ENCODE data around the gene KLHL41.
"Not testable (repeated sequence)": the region's sequence is repeated elsewhere in the genome, so short reads cannot be mapped to it uniquely, and the experiment has no call there.

KLHL41 gene

DNA sequence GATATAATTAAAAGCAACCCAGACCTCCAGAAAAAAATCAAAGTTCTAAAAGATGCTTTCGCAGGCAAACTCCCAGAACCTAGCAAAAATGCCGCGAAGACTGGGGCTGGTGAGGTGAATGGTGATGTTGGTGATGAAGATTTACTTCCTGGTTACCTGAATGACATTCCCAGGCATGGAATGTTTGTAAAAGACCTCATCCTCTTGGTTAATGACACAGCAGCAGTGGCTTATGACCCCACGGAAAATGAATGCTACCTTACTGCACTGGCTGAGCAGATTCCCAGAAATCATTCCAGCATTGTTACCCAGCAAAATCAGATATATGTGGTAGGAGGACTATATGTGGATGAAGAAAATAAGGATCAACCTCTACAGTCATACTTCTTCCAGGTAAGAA, 994 bp downstream of the KLHL41 start:
- no peak for DNase-seq (ENCODE audit: low spot score)

GRCh38 chr2:169511818-169512217, 2.3 kb downstream of the KLHL41 start:
- no peak for DNase-seq (ENCODE audit: low spot score)

DNA sequence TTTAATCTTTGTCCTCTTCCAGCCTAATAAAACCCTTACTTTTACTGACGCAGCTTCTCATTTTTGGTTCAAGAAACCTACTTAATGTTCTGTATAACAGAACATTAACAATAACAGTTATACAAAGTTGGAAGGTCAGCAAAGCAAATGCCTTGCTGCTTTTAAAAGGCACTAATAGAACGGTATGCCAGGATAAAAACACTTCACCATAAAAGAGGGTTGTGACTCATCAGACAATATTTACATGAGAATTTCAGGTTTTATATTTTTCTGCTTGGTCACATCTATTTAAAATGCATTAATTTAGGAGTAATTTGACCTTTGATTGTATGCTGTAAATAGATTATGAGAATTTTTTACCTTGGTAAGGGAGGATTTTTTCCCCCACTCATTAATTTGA, 3.0 kb downstream of the KLHL41 start:
- no peak for DNase-seq (ENCODE audit: low spot score)

DNA sequence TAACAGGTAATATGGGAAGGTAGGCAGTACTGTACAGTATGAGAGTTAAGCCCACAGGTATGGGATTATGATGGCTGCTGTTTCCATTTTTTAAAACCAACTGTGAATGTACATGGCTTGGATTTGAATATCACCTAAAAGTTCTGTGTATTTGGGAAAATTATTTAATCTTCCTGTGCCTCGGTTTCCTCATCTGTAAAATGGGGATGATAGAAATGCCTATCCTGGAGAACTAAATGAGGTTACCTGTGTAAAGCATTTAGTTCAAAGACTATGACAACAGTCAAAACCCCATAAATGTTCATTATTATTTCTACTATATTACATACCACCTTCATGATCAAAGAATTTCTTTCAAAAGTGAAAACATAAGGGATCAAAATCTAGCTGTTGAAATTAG, 3.6 kb downstream of the KLHL41 start:
- DNase-seq (ENCODE audit: low spot score): no peak

- no peak for DNase-seq (ENCODE audit: low spot score)
Observed at GRCh38 chr2:169513926-169514325, 4.4 kb downstream of the KLHL41 start.

GRCh38 chr2:169514758-169515157, 5.3 kb downstream of the KLHL41 start:
- DNase-seq (ENCODE audit: low spot score): not testable (repeated sequence)

GRCh38 chr2:169516488-169516995, 7.0 kb downstream of the KLHL41 start:
- not testable (repeated sequence) for DNase-seq (ENCODE audit: low spot score)

DNA sequence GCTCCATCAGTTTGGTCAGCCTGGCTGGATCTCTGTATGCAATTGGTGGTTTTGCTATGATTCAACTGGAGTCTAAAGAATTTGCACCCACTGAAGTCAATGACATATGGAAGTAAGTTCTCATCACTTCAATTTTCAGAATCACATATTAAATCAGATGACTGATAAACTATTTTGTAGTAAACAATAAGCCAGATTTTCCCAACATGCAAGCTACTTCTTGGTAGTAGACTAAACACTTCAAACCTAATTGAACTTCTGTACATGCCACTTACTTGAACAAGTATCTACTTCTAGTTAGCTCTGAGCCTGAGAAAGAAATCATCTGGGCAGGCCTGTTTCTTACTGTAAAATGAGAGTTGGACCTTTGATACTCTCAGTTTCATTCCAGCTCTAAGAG, 11.4 kb downstream of the KLHL41 start:
- no peak for DNase-seq (ENCODE audit: low spot score)

DNA sequence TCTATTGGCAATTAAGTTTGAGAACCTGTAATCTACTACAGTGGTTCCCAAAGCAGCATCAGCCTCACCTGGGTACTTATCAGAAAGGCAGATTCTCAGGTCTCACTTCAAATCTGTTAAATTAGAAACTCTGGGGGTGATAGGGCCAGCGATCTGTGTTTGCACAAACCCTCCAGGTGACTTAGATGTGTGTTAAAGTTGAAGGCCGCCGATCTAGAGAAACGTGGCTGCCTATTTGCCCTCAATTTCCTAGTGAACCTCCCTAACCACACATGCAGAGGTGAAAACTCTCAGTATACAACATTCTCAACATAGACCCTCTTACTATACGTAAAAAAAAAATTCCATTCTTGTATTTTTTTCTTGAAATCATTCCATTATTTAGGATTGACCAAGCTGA, 14.2 kb downstream of the KLHL41 start:
- no peak for DNase-seq (ENCODE audit: low spot score)

- DNase-seq (ENCODE audit: low spot score): no peak
Observed at GRCh38 chr2:169525434-169525833, 15.9 kb downstream of the KLHL41 start.

DNA sequence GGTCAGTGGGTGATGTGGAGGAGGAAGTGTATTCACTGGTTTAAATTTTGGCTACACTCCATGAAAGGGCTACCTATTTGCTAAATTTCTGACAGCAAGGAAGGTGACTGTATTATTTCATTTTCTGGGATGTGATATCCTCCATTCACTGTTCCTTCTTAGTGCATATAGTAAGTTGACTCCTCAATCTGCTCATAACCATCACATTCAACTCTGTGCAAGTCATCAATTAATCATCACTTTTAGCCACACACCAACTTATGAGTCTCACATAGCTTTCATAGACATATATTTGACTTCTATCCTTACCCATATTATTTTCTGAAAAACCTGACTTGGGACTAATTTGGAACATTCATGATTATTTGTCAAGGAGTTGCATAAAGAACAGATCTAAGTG, 16.9 kb downstream of the KLHL41 start:
- DNase-seq (ENCODE audit: low spot score): no peak

DNA sequence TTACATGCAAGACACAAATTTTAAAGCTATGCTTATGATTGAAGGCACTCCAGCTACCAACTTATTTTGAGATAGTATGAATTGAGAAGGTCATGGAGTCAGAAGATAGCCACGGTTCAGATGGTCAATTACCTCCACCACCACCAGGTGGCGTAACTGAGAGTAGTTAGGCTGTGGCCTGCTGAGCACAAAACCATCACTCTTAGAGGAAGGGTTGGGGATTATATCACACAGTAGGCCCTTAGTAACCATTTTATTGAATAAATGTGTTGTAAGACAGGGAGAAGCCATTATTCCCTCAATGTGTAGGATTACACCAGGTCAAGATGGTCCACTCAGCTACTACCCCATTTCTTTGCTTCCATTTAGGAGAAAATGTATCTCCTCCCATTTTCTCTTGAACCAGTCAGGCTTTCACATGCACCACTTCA, 18.8 kb downstream of the KLHL41 start:
- peak; percentile 32 for DNase-seq (ENCODE audit: low spot score)

DNA sequence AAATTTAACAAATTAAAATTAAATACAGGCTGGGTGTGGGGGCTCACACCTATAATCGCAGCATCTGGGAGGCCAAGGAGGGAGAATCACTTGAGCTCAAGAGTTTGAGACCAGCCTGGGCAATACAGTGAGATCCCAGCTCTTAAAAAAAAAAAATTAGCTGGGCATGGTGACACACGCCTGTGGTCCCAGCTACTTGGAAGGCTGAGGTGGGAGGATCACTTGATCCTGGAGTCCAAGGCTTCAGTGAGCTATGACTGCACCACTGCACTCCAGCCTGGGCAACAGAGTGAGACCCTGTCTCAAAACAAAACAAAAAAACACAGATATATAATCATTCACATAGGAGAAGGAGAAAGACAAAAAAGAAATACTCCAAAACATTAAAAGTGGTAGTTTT, 30.0 kb downstream of the KLHL41 start:
- DNase-seq (ENCODE audit: low spot score): not testable (repeated sequence)

DNA sequence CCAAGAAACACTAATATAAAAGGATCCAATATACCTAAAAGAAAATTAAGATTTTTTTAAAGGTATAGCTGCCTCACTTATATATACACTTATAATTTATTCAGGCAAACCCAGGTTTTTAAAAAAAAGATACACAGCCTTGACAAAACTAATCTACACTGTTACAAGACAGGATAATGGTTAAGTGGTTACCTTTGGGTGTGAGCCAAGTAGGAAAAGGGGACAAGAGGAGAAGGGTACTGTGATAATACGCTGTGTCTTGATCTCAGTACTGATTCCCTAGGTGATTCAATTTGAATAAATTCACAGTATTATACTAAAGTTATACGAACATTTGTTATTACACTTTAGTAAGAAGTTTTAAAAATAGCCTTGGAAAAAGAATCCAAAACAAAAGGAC, 30.6 kb downstream of the KLHL41 start:
- no peak for DNase-seq (ENCODE audit: low spot score)

GRCh38 chr2:169542433-169542832, 32.9 kb downstream of the KLHL41 start:
- no peak for DNase-seq (ENCODE audit: low spot score)

- DNase-seq (ENCODE audit: low spot score): no peak
Observed at GRCh38 chr2:169546756-169547155, 37.3 kb downstream of the KLHL41 start.

- DNase-seq (ENCODE audit: low spot score): no peak
Observed at GRCh38 chr2:169561364-169561763, 51.9 kb downstream of the KLHL41 start.

GRCh38 chr2:169562084-169562483, 52.6 kb downstream of the KLHL41 start:
- not testable (repeated sequence) for DNase-seq (ENCODE audit: low spot score)

DNA sequence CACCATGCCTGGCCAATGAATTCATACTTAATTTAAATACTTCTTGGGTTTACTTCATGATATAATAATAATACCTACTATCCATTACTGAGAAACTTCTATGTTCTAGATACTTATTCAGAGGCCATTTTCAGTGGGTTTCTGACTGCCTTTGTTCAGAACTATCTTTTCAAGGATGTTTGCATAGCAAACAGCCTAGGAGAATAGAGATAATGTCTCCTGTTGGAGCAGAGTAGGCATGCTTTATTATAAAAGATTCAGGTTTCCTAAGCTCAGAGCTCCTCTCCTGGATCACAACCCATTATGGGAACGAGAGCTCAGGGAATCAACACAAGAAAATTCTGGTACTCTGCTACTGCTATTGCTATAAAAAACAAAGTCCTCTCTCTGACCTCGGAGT, 53.0 kb downstream of the KLHL41 start:
- DNase-seq (ENCODE audit: low spot score): no peak

- no peak for DNase-seq (ENCODE audit: low spot score)
Observed at GRCh38 chr2:169565686-169566085, 56.2 kb downstream of the KLHL41 start.

DNA sequence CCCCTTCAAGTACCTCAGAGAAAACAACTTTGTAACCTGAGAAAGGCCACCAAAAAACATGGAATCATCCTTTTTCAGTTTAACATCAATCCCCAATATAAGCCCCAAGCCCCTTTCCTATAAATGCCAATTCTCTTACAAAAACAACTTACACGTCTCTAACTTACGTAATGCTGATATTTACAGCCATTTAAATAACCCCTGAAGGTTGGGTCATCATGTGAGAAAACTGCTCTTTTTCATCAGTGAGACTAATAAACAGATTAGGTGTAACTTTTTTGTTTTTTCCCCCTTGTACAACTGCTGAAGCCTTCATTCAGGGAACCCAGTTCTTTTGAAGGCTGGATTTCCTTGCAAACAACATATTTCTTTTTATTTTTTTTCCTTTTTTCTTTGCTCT, 60.4 kb downstream of the KLHL41 start:
- DNase-seq (ENCODE audit: low spot score): no peak

DNA sequence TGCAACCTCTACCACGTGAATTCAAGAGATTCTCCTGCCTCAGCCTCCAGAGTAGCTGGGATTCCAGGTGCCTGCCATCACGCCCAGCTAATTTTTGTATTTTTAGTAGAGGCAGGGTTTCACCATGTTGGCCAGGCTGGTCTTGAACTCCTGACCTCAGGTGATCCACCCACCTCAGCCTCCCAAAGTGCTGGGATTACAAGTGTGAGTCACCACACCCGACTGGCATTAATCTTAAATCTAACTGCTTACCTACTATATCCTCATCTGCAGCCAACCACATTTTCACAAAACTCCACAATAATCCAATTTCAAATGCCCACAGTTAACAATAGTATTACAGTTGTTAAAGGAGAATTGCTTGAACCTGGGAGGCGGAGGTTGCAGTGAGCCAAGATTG, 61.2 kb downstream of the KLHL41 start:
- not testable (repeated sequence) for DNase-seq (ENCODE audit: low spot score)

DNA sequence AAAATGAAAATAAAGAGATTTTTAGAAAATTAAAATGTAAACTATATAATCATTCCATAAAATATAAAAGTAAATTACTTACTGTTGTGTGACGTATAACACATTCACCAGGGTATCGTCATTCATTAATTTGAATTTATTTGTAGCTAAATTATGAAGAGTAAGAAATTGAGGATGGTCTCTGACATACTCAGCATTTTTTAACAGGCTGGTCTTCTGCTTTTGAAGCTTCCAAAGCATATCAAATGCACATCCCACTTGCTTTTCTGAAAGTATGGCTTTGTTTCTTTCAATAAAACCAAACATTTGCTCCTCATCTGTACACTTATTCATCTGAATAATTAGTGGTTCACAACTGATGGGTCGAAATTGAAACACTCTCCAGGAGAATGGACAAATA, 62.1 kb downstream of the KLHL41 start:
- DNase-seq (ENCODE audit: low spot score): no peak

DNA sequence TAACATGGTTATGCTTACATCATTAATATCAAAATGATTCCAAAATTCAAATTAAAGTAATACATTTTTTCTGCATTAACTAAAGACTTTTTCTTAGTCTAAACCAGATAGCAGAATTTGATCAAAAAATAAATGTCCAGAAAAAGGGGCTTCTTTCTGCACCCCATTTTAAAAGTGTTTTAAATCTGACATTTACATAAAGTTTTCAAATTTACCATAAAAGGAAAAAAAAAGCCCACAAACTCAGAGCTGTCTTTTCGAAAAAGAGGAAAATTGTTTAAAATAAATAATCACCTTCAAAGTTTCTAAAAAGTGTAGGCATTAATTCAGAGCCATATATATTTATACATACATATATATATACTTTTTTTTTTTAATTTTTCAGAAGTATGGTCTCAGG, 62.7 kb downstream of the KLHL41 start:
- no peak for DNase-seq (ENCODE audit: low spot score)

DNA sequence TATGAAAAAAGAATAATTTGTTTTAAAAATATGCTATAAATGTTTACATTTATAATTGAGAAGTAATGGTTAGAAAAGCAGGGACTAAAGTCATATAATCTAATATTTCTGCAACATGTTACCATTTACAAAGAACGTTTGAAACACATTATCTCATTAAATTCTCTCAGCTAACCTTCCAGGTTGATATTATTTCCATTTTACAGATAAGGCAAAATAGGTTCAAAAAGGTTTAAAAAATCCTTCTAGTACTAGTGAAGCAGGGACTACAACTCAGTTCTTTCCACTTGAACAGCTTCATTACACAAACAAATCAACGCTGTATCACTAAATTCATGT, 63.3 kb downstream of the KLHL41 start:
- no peak for DNase-seq (ENCODE audit: low spot score)
